Skeletal muscle tissue (tissue), 4 donors: ENCODE data around the gene ITPRID1. TPM values are rescaled to one million over a fixed set of nuclear protein-coding genes. Genes with fewer than 3 reads are reported as not detected.

Source experiments
- H3K27ac ChIP-seq: one replicate; pipeline ENCODE4 v1.7.0; 2013; ENCODE audit warnings: mild to moderate bottlenecking, low read depth, low read length, inconsistent platforms
- H3K27me3 ChIP-seq, 3 donors: one replicate each; pipeline ENCODE4 v1.7.0; 2013; ENCODE audit warnings: low read length in 3 of 3; ENCODE audit not compliant: control insufficient read depth in 3 of 3, insufficient read depth in 3 of 3
- H3K36me3 ChIP-seq, 3 donors: one replicate each; pipeline ENCODE4 v1.7.0; 2013; ENCODE audit warnings: low read length in 3 of 3; ENCODE audit not compliant: control insufficient read depth in 3 of 3, insufficient read depth in 3 of 3
- H3K4me1 ChIP-seq, 3 donors: one replicate each; pipeline ENCODE4 v1.7.0; 2013; ENCODE audit warnings: low read length in 3 of 3, mild to moderate bottlenecking in 3 of 3; ENCODE audit not compliant: control insufficient read depth in 3 of 3, insufficient read depth in 3 of 3
- H3K4me3 ChIP-seq, 3 donors: one replicate each; pipeline ENCODE4 v1.7.0; 2013; ENCODE audit warnings: low read length in 3 of 3
- H3K9ac ChIP-seq, 3 donors: one replicate each; pipeline ENCODE4 v1.7.0; 2013; ENCODE audit warnings: low read length in 3 of 3, mild to moderate bottlenecking in 3 of 3, moderate library complexity in 2 of 3, low read depth in 1 of 3
- H3K9me3 ChIP-seq, 3 donors: one replicate each; pipeline ENCODE4 v1.7.0; 2013; ENCODE audit warnings: low read length in 3 of 3; ENCODE audit not compliant: control insufficient read depth in 3 of 3
- total RNA-seq: library from RNA; depleted of rRNA; stranded (reverse); fragments of >200 nt; gene quantifications from one replicate; pipeline ENCODE4 v1.2.3, GENCODE V29; 2014
- donor health status: Osteomylitis.

Gene ITPRID1
- total RNA-seq, 1 donor from 2014 or later: 0.52 TPM

DNA sequence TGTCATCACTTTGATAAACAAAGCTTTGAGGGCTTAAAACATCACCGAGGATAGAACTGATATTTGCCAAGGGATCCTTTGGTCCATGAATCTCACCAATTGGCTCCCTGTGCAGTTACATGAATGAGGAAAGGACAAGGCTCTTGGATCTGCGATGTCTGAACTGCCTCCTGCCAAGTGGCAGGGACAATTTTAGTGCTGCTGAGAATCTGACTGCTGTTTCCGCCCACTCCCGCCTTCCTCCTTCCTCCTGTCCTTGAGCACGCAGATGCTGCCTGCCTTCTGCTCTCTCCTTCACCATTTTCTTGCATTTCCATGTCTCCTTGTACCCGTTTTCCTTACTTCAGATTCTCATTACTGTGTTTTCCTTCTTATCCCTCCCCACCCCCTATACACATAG lies 26.8 kb upstream of the ITPRID1 start:
- Histone ChIP-seq H3K4me3 (no peak overlapping the region), H3K9me3 (no peaks in the 10 kb centered on the region), H3K36me3 (no peaks in the 10 kb centered on the region), H3K27ac (no peak overlapping the region), H3K27me3 (peaks cover 0 to 5% (median 0%) of the 10 kb centered on the region in 3 donors), H3K4me1 (no peaks in the 10 kb centered on the region), H3K9ac (no peak overlapping the region)

GRCh38 chr7:31487476-31487875 lies 26.4 kb upstream of the ITPRID1 start:
- H3K4me1 ChIP-seq: no peaks in the 10 kb centered on the region
- H3K27me3 ChIP-seq: peaks cover 0 to 5% (median 0%) of the 10 kb centered on the region in 3 donors
- no peak overlapping the region for H3K27ac ChIP-seq
- H3K9ac ChIP-seq: no peak overlapping the region
- H3K36me3 ChIP-seq: no peaks in the 10 kb centered on the region
- no peaks in the 10 kb centered on the region for H3K9me3 ChIP-seq
- H3K4me3 ChIP-seq: no peak overlapping the region

DNA sequence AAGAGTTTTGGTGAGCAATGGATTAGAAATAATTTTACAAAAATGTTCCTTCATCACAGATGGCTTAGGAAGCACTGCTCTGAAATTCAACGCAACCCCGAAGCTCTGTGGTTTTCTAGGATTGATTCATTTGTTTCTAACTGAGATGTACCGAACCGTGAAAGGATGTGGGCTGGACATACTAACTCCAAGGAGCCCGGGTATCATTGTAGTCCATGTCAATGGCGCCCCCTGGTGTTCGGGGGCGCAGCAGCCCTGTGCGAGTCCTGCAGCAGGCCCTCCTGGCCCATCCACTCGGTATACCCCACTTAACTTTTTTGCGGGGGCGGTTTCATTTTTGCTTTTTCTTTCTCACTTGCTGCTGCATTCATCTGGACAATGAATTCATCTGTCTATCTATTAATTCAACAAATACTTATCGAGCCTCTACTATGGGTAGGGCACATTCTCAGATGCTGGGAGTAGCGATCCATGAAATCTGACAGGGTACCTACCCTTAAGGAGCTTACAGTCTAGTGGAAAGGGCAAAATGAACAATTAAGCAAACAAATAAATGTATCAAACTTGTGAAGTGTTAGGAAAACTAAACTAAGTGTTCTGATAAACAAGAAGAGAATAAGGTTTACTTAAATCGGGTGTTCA lies 25.2 kb upstream of the ITPRID1 start:
- H3K36me3 ChIP-seq: no peaks in the 10 kb centered on the region
- H3K27me3 ChIP-seq: peaks cover 0 to 5% (median 0%) of the 10 kb centered on the region in 3 donors
- H3K4me3 ChIP-seq: no peak overlapping the region
- no peak overlapping the region for H3K27ac ChIP-seq
- H3K4me1 ChIP-seq: no peaks in the 10 kb centered on the region
- H3K9me3 ChIP-seq: no peaks in the 10 kb centered on the region
- H3K9ac ChIP-seq: no peak overlapping the region

DNA sequence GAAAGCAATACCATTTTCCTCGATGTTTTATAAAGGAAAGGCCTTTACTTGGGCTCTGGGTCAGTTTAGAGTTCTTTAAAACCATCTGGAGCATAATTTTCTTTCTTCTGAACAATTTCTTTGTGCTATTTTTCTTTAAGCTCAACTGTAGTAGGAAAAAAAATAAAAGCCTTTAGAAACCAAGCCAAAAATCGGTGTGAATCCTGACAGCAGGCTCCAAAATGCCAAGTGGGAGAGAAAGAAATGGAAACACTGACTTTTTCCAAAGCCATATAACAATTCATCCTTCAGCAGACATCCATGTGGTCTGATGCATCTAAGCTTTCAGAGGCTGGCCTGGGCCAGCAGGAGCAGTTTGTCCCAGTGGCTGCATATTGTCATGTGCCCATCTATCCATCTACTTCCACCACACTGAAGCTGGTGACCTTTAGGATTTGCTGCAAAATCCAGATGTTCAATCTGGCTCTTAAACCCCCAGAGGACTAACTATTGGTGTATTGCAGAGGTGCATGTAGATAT lies 23.0 kb upstream of the ITPRID1 start:
- Histone ChIP-seq H3K4me1 (no peaks in the 10 kb centered on the region), H3K27me3 (peaks cover 0 to 5% (median 0%) of the 10 kb centered on the region in 3 donors), H3K36me3 (no peaks in the 10 kb centered on the region), H3K4me3 (no peak overlapping the region), H3K9ac (no peak overlapping the region), H3K27ac (no peak overlapping the region), H3K9me3 (no peaks in the 10 kb centered on the region)

GRCh38 chr7:31492086-31492485 lies 21.8 kb upstream of the ITPRID1 start:
- Histone ChIP-seq H3K9ac (no peak overlapping the region), H3K9me3 (no peaks in the 10 kb centered on the region), H3K27me3 (peaks cover 0 to 2% (median 0%) of the 10 kb centered on the region in 3 donors), H3K27ac (no peak overlapping the region), H3K4me3 (no peak overlapping the region), H3K4me1 (no peaks in the 10 kb centered on the region), H3K36me3 (no peaks in the 10 kb centered on the region)

DNA sequence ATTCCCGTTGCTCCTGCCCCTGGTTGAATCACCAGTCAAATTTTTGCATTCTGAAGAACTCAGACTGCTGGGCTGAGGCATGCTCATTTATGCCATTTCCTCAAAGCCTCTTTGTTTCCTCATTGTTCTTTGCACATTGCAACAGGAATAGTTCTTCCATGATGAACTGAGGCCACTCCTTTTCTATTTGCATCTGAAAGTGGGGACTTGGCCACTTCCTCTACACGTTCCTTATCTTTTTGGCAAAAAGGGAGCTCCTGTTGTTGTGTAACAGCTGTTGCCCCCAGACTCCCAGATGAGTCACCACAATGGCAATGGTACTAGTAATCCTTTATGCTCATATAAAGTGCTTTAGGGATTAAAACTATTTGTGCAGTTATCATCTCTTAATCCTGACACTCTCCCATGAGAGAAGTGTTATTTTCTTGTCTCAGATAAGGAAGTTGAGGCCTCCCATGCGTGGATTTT lies 20.1 kb upstream of the ITPRID1 start:
- Histone ChIP-seq H3K36me3 (no peaks in the 10 kb centered on the region), H3K27ac (no peak overlapping the region), H3K9ac (no peak overlapping the region), H3K27me3 (peaks cover 0 to 4% (median 0%) of the 10 kb centered on the region in 3 donors), H3K4me1 (no peaks in the 10 kb centered on the region), H3K9me3 (no peaks in the 10 kb centered on the region), H3K4me3 (no peak overlapping the region)

DNA sequence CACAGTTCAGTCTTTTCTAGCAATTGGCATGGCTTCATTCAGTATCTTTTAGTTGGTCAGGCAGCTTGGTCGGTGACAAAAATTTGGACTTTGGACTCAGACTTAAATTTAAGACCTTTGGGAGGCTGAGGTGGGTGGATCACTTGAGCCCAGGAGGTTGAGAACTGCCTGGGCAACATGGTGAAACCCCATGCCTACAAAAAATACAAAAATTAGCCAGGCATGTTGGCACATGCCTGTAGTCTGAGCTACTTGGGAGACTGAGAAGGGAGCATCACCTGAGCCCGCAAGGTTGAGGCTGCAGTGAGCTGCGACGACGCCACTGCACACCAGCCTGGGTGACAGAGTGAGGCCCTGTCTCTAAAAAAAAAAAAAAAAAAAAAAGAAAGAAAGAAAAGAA lies 19.5 kb upstream of the ITPRID1 start:
- Histone ChIP-seq H3K9me3 (no peaks in the 10 kb centered on the region), H3K9ac (no peak overlapping the region), H3K27ac (no peak overlapping the region), H3K4me1 (no peaks in the 10 kb centered on the region), H3K36me3 (no peaks in the 10 kb centered on the region), H3K4me3 (no peak overlapping the region), H3K27me3 (peaks cover 0 to 2% (median 0%) of the 10 kb centered on the region in 3 donors)

DNA sequence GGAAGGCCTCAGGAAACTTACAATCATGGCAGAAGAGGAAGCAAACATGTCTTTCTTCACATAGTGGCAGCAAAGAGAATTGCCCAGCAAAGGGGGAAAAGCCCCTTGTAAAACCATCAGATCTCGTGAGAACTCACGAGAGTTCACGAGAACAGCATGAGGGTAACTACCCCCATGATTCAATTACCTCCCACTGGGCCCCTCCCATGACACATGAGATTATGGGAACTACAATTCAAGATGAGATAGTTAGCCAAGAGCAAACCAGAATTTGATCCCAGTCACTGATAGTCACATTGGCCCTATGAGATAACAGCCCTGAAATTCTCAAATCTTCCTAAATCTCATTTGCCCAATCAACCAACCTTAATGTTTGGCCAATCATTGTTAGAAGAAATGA lies 18.2 kb upstream of the ITPRID1 start:
- no peak overlapping the region for H3K27ac ChIP-seq
- no peaks in the 10 kb centered on the region for H3K36me3 ChIP-seq
- no peak overlapping the region for H3K4me3 ChIP-seq
- H3K27me3 ChIP-seq: peaks cover 0 to 2% (median 0%) of the 10 kb centered on the region in 3 donors
- no peak overlapping the region for H3K9ac ChIP-seq
- H3K4me1 ChIP-seq: no peaks in the 10 kb centered on the region
- no peaks in the 10 kb centered on the region for H3K9me3 ChIP-seq

DNA sequence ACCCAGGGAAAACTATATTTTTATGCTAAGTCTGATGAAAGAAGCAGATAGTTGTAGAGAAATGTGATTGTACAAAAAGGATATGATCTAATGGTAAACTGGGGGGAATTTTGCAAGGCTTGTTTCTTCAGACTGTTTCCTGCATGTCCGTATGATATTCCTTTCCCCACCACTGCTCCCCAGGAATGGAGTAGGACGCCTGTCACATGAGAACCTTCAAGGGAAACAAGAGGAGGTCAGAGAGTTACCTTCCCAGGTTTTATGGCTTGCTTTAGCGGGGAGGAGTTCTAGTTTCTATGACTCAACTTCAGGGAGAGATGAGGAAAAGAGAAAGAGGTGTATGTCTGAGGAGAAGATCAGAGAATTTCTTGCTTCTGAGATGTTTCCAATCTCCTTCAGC lies 16.4 kb upstream of the ITPRID1 start:
- Histone ChIP-seq H3K27ac (no peak overlapping the region), H3K27me3 (peaks cover 0 to 2% (median 0%) of the 10 kb centered on the region in 3 donors), H3K4me3 (no peak overlapping the region), H3K4me1 (no peaks in the 10 kb centered on the region), H3K9me3 (no peaks in the 10 kb centered on the region), H3K36me3 (no peaks in the 10 kb centered on the region), H3K9ac (no peak overlapping the region)

GRCh38 chr7:31500656-31501055 lies 13.2 kb upstream of the ITPRID1 start:
- no peak overlapping the region for H3K9ac ChIP-seq
- peaks cover 0 to 2% (median 0%) of the 10 kb centered on the region in 3 donors for H3K27me3 ChIP-seq
- H3K36me3 ChIP-seq: no peaks in the 10 kb centered on the region
- no peaks in the 10 kb centered on the region for H3K9me3 ChIP-seq
- H3K27ac ChIP-seq: no peak overlapping the region
- H3K4me1 ChIP-seq: no peaks in the 10 kb centered on the region
- H3K4me3 ChIP-seq: no peak overlapping the region
